GM18526 (cell line): Measurements from ENCODE around the gene TXNDC16.

ENCODE experiments used
- POLR2A ChIP-seq: IDR thresholded peaks from 3 replicates; pipeline ENCODE4 v1.6.1; 2011; ENCODE audit not compliant: insufficient read length; ENCODE audit errors: extremely low read depth

TXNDC16 gene

DNA sequence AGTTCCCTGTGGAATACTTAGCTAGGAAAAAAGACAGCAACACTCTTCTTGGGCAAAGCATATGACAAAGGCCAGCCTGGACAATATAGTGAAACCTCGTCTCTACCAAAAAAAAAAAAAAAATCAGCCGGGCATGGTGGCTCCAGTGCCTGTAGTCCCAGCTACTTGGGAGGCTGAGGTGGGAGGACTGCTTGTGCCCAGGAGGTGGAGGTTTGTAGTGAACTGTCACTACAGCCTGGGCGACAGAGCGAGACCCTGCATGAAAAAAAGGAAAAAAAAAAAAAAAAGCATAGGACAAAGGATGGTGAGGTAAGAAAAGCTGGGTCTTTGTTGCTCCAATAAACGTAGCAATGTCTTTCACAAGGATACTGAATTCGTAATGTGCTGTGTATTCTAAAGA lies 1.1 kb downstream of the TXNDC16 start:
- TF ChIP-seq POLR2A: no peak

DNA sequence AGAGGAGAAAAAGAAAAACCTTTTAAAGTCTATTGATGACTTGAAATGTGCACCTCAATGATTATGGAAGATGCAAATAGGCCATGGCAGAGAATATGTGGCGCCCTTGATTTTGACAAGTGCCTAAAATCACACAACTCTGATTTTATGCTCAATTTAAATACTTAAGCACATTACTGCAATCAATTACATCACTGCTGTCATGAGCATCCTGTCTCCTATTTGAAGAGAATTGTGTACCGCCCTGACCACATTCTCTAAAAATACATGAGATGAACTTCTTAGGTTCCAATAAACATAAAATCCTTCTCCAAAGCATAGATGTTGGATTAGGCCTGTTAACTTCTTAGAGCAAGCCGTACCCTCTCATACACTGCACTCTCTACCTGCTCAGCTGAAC lies 1.6 kb downstream of the TXNDC16 start:
- TF ChIP-seq POLR2A: no peak

DNA sequence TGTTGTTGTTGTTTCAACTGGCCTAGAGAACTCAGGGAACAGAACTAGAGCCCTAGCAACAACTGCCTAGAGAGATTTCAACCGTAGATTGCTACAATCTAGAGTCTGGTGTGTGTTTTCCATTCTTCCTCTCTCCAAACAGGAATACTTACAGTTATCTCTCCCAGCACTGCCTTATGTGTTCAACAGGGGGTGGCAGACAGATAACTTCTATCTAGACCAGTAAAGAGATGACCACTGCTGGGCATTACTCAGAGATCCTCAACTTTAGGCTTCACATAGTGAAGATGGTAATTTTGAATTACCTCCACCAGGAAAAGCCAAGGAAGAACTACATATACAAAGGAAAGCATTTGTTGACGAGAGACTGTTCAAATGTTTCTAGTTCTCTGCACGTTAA lies 4.8 kb downstream of the TXNDC16 start:
- TF ChIP-seq POLR2A: no peak

DNA sequence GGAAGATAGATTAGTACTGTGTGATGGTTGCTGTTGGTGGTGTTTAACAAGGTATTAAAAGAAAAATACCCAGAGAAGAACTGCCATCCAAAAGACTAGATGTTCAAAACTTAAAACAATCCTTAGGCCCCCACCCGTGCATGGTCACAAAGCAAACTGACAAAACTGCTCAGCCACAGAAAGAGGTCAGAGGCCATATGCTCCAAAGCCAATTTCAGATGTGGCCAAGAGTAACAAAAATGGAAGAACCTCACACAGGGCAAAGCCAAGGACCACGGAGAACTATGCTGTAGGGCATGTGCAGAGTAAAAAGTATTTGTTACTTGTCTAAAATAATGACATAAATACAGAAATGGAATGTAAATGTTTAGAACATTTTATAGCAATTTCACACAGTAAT lies 5.3 kb downstream of the TXNDC16 start:
- TF ChIP-seq POLR2A: no peak

DNA sequence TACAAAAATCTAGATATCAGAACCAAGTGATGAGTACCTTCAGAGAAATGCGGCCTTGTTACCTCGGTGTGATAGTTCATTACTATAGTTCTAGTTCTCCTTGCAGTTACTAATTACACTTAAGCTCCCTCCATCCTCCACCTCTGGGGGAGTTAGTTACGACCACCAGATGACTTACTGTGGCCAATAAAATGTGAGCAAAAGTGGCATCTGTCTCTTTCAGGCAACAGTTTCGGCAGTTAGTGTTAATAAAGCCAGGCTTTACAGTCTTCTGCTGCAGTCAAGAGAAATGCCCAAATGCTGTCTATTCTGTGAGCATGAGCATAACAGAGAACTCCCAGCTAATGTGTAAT lies 6.0 kb downstream of the TXNDC16 start:
- TF ChIP-seq POLR2A: no peak

DNA sequence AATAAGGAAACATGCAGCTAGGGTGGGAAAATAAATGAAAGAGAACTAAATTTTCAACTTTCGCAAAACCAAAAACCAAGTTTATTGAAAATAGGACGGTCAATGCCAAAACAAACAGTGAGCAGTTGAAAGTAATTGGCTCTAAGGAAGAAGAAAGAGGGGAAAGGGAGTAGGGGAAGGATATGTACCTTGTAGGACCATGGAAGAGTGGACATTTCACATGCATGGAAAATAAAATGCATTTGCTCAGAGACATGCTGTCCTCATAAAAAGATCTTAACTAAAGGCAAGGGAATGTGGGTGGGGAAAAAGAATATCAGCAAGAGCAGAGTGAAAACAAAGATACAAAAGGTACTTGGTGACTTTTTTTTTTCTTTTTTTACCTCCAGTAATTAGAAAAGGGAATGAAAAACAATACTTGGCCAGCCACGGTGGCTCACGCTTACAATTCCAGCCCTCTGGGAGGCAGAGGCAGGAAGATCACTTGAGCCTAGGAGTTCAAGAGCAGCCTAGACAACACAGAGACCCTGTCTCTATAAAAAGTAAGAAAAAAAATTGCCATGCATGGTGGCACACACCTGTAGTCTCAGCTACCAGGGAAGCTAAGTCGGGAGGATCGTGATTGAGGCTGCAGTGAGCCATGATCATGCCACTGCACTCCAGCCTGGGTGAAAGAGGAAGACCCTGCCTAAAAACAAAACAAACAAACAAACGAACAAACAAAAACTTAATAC lies 6.6 kb downstream of the TXNDC16 start:
- no peak for TF ChIP-seq POLR2A

DNA sequence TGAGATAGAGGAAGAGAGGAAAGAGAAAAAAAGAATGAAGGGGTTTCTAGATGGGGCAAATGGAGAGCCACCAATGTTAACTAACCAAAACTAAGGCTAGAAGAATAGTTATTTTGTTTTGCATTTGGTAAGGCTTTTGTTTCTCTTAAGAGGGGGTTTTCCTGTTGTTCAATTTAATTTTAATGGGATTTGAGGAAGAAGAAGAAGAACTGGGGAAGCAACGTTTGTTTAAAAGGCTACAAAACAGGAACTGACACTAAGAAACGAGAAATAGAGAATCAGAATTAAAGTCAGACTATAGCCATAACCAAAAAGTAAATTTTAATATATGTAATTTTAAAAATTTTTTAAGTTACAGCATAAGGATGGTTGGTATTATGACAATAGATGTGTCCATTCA lies 13.7 kb downstream of the TXNDC16 start:
- no peak for TF ChIP-seq POLR2A

DNA sequence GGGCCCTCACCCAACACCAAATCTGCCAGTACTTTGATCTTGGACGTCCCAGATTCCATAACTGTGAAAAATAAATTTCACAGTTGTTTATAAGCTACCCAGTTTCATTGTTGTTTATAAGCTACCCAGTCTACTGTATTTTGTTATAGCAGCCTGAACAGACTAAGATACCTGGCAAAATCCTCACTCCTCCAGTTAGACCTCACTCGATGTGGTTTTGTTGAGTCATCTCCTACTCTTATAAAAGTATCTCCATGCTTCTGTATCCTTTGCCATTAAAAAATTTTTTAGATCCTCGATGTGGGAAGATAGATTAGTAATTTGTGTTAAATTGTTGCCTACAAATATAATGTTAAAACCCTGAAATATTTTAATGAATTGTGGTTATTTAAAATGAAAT lies 16.0 kb downstream of the TXNDC16 start:
- TF ChIP-seq POLR2A: no peak

DNA sequence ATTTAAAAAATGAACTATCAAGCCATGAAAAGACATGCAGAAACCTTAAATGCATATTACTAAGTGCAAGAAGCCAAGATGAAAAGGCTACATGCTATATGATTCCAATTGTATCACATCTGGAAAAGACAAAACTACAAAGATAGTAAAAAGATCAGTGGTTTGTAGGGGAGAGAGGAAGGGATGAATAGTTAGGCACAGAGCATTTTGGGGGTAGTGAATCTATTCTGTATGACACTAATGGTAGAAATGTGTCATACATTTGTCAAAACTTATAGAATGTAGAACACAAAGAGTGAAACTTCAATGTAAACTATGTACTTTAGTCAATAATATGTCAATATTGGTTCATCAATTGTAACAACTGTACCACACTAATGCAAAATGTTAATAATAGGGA lies 20.8 kb downstream of the TXNDC16 start:
- no peak for TF ChIP-seq POLR2A

DNA sequence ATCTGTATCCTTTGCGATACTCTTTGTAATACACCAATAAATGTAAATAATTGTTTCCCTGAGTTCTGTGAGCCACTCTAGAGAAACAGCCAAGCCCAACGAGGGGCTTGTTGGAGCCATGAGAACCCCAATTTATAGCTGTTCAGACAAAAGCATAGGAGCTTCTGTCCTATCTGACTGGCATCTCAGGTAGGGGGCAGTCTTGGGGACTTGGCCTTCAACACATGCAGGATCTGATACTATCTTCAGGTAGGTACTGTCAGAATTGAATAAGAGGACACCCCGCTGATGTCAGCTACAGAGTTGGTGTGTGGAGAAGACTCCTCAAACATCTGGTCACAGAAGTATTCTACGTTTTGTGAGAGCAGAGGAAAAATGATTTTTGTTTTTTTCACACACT lies 25.3 kb downstream of the TXNDC16 start:
- TF ChIP-seq POLR2A: no peak

DNA sequence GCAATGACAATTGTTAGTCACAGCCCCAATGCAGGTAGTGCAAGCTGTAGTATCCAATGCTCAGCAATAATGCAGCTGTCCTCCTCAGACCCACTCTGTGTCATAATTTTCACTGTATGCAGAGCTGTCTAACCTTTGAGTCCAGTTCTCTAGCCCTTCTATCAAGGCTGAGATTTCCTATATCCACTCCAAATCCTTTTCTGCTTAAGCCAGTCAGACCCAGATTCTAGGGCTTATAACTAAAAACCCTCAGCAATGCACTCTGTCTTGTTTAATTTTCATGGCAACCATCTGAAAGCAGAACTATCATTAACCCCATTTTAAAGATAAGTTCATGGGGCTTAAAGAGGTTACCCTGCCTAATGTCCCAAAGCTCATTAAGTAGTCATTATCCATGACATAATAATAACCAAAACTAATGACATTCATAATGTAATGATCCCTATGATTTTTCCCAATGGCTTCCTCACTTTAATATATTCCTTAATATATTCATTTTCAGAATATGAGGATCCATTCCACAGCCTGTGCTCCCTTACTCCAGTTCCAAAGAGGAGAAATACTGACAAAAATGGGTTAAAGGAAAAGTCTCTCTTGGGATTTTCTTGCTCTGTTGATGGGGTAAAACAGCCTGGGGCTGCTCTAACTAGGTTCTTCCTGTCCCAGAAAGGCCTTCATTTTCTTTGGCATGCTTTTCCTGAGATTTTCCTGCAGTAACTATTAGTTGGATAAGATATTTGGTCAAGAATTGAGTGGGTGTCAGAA lies 29.5 kb downstream of the TXNDC16 start:
- no peak for TF ChIP-seq POLR2A

DNA sequence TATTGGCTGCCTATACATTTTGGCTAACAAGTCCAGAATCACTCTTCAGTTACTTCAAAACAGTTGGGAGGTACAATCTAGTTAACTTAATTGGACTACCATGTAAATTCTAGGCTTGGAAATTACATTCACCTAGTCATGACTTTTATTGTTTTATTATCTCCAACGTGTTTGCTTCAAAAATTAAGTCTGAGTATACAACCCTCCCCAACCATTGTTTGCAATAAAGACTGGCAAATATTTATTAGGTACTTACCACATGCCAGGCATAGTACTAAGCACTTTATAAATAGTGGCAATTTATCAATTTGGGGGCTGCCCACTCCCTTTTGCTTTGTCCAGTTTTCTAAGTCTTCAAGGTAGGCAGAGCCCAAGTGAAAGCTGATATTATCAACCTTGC lies 30.3 kb downstream of the TXNDC16 start:
- no peak for TF ChIP-seq POLR2A

DNA sequence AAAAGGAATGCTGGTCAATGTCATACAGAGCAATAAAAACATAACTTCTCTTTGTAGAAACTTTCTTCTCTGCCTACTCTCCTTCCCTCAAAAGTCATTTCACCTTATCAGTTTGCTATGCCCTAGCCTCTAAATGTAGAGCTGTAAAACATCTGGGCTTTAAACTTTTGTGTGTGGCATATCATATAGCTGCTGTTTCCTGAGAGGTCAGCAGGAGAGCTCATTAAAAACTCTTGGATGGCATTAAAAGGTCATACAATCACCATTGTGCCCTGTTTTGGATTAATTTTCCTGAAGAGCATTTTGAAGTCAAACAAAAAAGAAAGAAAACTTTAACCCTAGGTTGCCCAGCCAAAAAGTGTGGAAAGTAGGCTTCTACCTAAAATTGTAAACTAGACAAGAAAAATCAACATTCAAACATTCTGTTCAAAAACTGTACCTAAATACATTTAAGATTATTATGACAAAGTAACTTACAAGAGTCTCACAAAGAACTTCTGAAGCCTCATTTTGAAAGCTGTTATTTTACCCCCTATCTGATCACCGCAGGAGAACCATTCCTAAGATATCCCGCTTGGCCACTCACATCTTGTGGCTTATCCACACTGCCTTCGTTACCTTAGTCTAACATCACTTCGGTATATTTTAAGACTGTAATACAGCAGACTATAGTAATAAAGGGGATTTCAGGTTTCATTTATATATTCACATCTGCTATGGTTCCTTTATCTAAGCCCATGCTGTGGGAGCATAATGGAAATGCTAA lies 38.1 kb downstream of the TXNDC16 start:
- no peak for TF ChIP-seq POLR2A

DNA sequence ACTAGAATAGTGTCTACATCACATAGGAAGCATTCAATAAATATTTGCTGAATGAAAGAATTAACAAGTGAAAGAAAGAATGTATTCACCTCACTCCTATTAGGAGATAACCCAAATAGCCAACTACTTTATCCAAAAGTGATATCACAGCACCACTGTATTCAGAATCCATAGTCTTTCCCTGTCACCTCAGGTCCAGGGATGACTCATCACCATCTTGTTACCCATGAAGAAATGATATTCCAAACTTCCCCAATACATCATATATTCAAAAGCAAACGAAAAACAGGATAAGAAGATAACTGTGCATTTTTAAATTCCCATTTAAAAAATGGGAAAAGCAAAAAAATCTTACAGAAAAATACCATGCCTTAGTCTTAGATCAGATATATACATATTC lies 39.1 kb downstream of the TXNDC16 start:
- no peak for TF ChIP-seq POLR2A

DNA sequence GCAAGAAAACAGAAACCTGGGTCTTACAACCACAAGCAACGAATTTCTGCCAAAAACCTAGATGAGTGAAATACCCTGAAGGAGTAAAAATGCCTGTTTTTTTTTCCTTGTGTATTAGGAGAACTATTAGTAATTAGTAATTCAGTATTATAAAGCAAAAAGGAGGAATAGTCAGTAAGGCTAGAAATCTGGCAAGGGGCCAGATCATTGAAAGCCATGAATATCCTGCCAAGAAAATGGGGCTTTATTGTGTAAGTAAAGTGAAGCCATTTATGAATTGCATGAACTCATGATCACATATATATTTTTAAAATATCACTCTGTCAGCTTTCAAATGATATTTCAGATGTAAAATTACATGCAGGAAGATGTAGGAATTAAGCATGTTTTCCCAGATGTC lies 57.9 kb downstream of the TXNDC16 start:
- no peak for TF ChIP-seq POLR2A

DNA sequence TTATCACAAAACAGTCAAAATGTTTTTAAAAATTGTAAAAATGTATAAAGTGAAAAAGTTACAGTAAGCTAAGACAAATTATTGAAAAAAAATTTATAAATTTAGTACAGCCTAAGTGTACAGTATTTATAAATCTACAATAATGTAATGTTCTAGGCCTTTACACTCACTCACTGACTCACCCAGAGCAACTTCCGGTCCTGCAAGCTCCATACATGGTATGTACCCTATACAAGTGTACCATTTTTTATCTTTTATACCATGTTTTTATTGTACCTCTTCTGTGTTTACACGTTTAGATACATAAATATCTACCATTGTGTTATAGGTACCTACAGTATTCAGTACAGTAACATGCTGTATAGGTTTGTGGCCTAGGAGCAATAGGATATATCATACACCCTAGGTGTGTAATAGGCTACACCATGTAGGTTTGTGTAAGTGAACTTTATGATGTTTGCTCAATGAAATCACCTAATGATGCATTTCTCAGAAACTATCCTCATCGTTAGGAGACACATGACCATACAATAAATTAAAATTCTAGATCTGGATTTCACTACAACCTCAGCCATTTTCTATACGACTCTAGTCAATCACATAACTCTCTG lies 66.8 kb downstream of the TXNDC16 start:
- TF ChIP-seq POLR2A: no peak
